Renal cortex interstitium (tissue), 11 donors: Measurements from ENCODE around the gene BOLL. TPM values are rescaled to one million over a fixed set of nuclear protein-coding genes. Genes with fewer than 3 reads are reported as not detected.
"Not testable (repeated sequence)": the region's sequence is repeated elsewhere in the genome, so short reads cannot be mapped to it uniquely, and the experiment has no call there.

Experiments used
- DNase-seq, 11 donors: peaks; one replicate each; pipeline ENCODE4 v3.0.0-alpha.2; 2013; ENCODE audit warnings: low read depth in 9 of 11, low spot score in 4 of 11; ENCODE audit errors: extremely low read depth in 1 of 11
- polyA plus RNA-seq, 3 donors: library from polyadenylated mRNA; unstranded; fragments of 120-200 nt; gene quantifications; one replicate each; pipeline ENCODE4 v1.2.1, GENCODE V29; 2013; ENCODE audit not compliant: insufficient read length in 3 of 3

Gene BOLL
- polyA plus RNA-seq, 3 donors, result 0.06 to 0.08 TPM; not detected in 1

DNA sequence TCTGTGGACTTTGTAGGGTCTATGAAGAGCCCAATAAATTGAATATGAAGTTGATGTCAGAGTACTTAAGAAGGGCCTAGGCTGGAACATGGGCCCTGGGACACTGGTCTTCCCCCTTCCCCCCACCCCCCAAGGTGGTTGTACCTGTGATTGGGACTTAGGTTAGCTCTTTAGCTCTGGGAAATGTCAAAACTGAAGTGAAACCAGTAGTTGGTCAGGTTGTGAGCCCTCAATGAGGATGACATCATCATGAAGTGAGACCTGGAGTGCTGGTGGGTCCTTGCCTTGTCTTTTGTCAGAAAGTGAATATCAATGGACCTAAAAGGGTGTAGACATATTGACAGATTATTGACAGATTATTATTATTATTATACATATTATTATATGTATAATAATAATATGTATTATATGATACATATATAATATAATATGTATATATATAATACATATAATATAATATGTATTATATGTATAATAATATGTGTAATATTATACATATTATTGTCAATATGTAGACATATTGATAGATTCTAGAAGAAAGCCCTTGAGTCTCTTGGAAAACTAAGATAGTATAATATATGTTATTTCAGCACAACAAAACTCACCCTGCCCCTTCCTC, 74.6 kb downstream of the BOLL start:
- DNase-seq, result no peak

DNA sequence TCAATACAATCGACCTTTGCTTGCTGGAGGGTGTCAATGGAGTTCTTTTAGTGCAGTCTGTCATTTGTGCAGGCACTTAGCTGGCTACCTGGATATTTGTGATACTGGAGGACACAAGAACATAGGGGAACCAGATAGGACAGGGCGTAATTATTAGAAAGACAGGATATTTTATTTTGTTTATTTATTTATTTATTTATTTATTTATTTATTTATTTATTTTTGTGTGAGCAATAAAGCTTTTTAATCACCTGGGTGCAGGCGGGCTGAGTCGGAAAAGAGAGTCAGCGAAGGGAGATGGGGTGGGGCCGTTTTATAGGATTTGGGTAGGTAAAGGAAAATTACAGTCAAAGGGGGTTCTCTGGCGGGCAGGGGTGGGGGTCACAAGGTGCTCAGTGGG, 76.0 kb downstream of the BOLL start:
- not testable (repeated sequence) for DNase-seq

DNA sequence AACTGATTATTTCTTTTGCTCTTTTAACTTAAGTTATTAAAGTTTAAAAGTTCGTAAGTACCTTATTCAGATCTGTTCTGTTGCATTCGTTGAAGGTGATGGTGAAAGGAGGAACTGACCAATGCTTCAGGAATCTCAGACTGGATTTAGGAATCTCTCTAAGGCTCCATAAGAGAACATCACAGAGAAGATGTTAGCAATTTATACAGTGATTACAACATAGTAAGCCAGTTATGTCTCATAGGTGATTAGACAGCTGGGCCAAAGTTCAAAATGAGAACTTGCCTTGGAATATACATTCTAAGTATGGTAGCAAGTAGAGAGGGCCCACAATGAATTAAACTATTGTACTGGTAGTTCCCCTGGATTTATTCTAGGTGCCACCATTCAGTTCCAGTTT, 76.8 kb downstream of the BOLL start:
- no peak for DNase-seq

DNA sequence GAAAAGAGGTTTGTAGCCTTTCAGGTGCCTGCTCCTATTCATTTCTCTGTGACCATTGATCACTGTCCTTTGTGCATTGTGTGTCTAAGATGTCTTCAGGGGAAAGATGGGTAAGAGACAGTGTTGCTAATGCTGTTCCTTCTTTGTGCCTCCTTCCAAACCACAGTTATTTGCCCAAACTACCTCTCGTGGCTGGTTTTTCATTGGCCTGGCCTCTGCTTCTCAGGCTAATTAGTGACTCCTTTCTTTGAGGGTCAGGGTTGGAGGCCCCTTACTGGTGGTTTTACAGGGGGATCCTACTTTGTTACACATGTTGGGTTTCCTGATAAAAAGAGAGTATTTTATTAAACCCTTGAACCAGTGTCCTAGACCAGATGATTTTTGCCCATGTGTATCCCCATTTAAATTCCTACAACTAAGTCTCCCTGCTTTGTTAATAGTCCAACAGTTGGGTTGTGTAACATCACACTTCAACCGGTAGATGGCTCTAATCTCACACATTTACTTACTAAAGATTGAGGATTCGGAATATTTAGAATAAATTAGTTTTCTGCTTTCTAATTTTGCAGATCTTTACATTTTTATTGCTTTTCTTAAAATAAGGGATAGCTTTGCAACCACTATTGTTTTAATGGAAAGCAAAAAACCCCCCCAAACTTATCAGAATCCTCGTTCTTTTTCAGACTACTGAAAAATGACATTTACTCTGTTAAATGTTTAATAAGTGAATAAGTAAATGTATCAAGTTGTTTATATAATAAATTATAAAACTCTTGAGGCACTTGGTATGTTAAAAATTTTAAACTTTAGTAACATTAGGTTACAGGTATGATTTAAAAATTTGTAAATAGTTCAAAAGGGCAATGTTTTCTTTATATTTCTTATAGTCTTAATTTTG, 77.6 kb downstream of the BOLL start:
- DNase-seq, result peak in 3 of 11 donors; percentile 6 to 22 (median 17)

DNA sequence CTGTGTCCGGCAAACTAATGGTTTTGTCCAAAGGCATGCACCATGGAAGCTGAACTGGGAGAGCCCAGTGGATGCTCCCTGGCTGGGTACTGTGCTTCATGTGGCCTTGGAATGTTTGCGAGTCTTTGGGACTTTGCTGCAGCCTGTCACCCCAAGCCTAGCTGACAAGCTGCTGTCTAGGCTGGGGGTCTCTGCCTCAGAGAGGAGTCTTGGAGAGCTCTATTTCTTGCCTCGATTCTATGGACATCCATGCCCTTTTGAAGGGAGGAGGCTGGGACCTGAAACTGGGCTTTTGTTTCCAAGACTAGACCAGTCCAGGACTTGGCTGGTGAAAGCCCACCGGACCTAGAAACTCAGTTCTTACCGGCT, 78.3 kb downstream of the BOLL start:
- no peak for DNase-seq

DNA sequence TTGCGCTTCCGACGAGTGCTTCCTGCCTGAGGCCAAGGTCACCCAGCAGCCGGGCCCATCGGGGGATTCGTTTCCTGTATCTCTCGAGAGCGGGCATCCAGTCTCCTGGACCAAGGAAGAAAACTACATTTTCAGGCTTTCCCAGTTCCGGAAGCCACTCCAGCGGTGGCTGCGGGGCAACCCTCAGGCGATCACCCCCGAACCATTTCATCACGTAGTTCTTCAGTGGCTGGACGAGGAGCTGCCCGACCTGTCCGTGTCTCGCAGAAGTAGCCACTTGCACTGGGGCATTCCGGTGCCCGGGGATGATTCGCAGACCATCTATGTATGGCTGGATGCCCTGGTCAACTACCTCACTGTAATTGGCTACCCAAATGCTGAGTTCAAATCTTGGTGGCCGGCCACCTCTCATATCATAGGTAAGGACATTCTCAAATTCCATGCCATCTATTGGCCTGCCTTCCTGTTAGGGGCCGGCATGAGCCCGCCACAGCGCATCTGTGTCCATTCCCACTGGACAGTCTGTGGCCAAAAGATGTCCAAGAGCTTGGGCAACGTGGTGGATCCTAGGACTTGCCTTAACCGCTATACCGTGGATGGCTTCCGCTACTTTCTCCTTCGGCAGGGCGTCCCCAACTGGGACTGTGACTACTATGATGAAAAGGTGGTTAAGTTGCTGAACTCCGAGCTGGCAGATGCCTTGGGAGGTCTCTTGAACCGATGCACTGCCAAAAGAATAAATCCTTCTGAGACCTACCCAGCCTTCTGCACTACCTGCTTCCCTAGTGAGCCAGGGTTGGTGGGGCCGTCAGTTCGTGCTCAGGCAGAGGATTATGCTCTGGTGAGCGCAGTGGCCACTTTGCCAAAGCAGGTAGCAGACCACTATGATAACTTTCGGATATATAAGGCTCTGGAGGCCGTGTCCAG, 78.9 kb downstream of the BOLL start:
- DNase-seq, result no peak

DNA sequence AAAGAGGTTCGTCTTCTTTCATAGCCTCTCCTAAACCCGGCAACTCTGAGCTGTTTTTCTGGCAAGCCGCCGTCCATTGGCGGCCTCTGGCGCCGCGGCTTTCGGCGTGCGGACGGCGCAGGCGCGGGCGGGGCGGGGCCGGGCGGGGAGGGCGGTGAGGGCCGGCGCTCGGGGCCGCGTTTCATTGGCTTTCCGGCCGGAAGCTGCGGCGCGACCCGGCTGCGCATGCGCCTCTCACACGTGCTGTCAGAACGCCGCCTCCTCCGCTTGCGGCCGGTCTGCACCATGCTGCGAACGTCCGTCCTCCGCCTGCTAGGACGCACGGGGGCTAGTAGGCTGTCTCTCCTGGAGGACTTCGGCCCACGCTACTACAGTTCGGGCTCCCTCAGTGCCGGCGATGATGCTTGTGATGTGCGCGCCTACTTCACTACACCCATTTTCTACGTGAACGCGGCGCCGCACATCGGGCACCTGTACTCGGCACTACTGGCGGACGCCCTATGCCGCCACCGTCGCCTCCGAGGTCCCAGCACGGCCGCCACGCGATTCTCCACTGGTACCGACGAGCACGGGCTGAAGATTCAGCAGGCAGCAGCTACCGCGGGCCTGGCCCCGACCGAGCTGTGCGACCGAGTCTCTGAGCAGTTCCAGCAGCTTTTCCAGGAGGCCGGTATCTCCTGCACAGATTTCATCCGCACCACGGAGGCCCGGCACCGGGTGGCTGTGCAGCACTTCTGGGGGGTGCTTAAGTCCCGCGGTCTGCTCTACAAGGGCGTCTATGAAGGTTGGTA, 79.8 kb downstream of the BOLL start, which contains the start of gene MARS2:
Gene MARS2 (plus strand): TSS at position 249 of the 791 bp plus-strand sequence. CDS start 37 bp downstream, at position 286.
- DNase-seq, result peak; percentile 77 to 92 (median 86)

DNA sequence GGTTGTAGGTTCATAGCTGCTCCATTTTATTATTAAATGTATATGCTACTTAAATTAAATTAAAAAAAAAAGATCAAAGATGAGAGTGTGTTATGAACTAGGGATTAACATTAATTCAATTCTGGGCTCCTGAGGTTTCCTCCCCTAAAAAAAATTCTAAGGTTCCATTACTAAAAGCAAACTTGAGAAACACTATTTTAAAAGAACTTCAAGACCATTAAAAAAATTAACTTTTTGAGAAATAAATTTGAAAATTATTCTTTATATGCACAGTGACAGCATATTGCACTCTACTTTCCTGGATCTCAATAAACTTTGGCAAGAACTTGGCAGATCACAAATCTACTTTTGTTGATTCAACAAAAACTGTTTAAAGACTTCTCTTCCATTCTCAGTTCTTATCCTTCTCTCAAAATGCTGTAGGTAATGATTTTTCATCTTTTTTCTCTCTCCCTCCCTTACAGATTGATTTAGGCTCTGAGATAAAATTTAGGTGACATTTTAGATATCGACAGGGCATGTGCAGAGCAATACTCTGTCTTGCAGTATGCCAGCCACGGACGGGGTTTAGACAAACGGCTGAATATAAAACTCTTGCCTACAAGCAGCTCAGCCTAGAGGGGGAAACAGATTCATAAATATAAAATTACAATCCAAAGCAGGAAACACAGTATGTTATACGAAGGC, 80.5 kb downstream of the BOLL start:
- no peak for DNase-seq

DNA sequence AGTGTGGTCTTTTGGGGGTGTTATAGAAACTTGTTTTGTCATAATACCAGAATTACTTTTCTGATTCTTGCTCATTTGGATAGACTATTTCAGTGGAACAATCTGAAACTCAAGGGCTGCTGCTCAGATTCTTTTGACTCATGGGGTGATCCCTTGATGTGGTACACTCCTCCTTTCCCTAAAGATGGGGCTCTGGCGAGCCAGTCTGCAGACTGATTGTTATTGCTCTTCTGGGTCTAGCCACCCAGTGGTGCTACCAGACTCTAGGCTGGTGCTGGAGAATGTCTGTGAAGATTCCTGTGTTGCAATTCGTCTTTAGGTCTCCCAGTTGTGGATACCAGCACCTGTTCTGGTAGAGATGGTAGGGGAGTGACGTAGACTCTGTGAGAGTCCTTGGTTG, 84.2 kb downstream of the BOLL start:
- no peak for DNase-seq

DNA sequence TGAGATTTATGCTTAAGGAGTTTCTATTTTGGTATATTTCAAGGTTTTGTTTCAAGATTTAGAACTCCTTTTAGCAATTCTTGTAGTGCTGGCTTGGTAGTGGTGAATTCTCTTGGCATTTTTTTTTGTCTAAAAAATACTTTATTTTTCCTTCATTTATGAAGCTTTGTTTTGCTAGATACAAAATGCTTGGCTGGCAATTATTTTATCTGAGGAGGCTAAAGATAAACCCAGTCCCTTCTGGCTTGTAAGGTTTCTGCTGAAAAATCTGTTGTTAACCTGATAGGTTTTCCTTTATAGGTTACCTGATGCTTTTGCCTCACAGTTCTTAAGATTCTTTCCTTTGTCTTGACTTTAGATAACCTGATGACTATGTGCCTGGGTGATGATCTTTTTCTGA, 85.4 kb downstream of the BOLL start:
- not testable (repeated sequence) for DNase-seq

DNA sequence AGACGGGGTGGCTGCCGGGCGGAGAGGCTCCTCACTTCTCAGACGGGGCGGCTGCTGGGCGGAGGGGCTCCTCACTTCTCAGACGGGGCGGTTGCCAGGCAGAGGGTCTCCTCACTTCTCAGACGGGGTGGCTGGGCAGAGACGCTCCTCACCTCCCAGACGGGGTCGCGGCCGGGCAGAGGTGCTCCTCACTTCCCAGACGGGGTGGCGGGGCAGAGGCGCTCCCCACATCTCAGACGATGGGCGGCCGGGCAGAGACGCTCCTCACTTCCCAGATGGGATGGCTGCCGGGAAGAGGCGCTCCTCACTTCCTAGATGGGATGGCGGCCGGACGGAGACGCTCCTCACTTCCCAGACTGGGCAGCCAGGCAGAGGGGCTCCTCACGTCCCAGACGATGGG, 88.5 kb downstream of the BOLL start:
- DNase-seq, result not testable (repeated sequence)

DNA sequence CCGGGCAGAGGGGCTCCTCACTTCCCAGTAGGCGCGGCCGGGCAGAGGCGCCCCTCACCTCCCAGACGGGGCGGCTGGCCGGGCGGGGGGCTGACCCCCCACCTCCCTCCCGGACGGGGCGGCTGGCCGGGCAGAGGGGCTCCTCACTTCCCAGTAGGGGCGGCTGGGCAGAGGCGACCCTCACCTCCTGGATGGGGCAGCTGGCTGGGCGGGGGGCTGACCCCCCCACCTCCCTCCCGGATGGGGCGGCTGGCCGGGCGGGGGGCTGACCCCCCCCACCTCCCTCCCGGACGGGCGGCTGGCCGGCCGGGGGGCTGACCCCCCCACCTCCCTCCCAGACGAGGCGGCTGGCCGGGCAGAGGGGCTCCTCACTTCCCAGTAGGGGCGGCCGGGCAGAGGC, 89.1 kb downstream of the BOLL start:
- DNase-seq, result not testable (repeated sequence)

DNA sequence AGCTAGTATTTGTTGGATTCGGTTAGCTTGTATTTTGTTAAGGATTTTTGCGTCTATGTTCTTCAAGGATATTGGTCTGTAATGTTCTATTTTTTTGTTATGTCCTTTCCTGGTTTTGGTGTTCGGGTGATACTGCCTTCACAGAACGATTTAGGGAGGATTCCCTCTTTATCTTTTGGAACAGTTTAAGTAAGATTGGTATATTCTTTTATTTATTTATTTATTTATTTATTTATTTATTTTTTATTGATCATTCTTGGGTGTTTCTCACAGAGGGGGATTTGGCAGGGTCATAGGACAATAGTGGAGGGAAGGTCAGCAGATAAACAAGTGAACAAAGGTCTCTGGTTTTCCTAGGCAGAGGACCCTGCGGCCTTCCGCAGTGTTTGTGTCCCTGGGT, 89.9 kb downstream of the BOLL start:
- not testable (repeated sequence) for DNase-seq

DNA sequence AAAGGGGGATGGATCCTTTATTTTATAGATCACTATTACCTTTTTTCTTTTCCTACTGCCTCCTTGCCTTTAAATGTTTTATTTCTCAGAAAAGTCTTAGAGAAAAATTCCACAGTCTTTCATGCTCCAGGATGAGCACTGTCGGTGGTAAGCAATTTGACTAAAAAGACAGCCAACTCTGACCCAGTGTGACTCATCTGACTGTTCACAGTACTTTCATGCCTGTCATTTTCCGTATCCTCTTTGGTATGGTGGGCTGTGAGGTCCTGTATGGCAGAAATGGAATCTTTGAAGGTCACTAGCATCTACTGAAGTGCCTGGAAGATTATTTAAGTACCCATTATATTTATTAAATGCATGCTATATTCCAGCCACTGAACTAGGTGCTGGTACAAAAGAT, 107.6 kb downstream of the BOLL start:
- no peak for DNase-seq

DNA sequence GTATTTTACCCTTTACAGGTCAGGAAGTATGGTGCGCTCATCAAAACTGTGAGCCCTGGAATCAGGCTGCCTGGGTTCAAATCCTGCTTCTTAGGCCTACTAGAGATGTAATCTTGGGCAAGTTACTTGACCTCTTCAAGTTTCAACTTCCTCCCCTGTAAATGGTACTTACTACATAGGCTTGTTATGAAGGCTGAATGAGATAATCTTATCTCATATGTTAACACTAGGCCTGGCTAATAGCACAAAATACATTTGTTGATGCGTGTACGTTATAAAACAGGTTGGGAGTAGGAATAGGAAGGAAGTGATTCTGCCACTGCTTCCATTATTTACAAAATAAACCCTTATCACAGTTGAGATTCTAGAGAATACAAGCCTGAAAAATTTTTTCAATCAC, 108.1 kb downstream of the BOLL start:
- no peak for DNase-seq
